ENCODE data around the gene TMEM163. TPM values are rescaled to one million over a fixed set of nuclear protein-coding genes. Genes with fewer than 3 reads are reported as not detected.
A peak's percentile ranks its signal among the peaks of the same experiment; 100 is the strongest.

TMEM163 gene
- total and polyA plus RNA-seq, 2 donors (not counting 3 experiments of a cell fraction or from before 2014, with no cell fraction given) = 1.0 to 2.8 TPM

DNA sequence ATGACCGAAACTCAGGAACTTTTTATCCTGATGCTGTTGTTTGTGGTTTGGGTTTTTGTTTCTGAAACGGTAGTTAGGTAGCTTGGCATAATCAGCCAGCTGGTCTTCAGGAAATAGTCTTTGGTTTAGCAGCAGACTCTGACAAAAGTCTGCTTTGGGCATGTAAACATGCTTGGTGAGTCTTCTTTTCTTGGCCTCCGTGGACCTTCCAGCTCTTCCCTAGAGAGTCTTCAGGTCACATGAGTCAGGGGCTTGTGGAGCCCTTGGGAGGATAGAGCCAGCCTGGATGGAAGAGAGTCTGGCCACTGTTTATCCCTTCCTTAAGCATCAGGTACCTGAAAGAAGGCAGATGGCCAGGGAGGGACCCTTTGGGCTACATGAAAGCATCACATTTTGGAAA is 310.4 kb downstream of the TMEM163 start:
- Histone ChIP-seq H3K9me3 (replicated peaks; ENCODE audit: control insufficient read depth, insufficient read depth, low read length) (no peaks in the 10 kb centered on the region), H4K20me1 (replicated peaks; ENCODE audit: control insufficient read depth, extremely low read depth, insufficient read depth, low read length) (no peaks in the 10 kb centered on the region), H2AFZ (ENCODE audit: low read depth, low read length) (no peak overlapping the region), H3K4me1 (ENCODE audit: control insufficient read depth, extremely low read depth, insufficient read depth, low read length) (peaks cover 54% of the 10 kb centered on the region), H3K9ac (replicated peaks; ENCODE audit: extremely low read depth, insufficient read depth, low read length) (peak overlapping the region; percentile 20), H3K27ac (ENCODE audit: insufficient read depth, low read depth, low read length) (peak overlapping the region; percentile 53), H3K79me2 (ENCODE audit: control insufficient read depth, insufficient read depth, low read length) (no peaks in the 10 kb centered on the region), H3K4me2 (ENCODE audit: insufficient read depth, low read length) (peak overlapping the region; percentile 1), H3K9me1 (replicated peaks; ENCODE audit: control insufficient read depth, extremely low read depth, insufficient read depth, low read length) (no peaks in the 10 kb centered on the region), H3K27me3 (ENCODE audit: control insufficient read depth in 2 of 2, insufficient read depth in 2 of 2, low read length in 2 of 2) (no peaks in the 10 kb centered on the region), H3K4me3 (replicated peaks in 1 of 3; ENCODE audit: insufficient read depth in 1 of 3, low read depth in 1 of 3, low read length in 3 of 3) (no peak overlapping the region), H3K36me3 (ENCODE audit: control insufficient read depth in 2 of 2, extremely low read depth in 1 of 2, insufficient read depth in 2 of 2, low read length in 2 of 2) (peaks cover 0 to 1% of the 10 kb centered on the region in 2 experiments)
- ChIA-PET CTCF (interaction anchor here (1.0 to 6.7 kb wide), 7 partner anchors 9 to 524 kb away, joined by 3 to 204 read pairs (median 60); no protein-coding TSS in a partner anchor), POLR2A (no interaction called here)
- BruUV-seq (replicated peaks) = no TSS peak
- intact Hi-C loops (cut with micrococcal nuclease) (loop anchor here (1.0 to 10.0 kb wide), 3 partner anchors 10 to 276 kb away; no protein-coding TSS in a partner anchor), dilution Hi-C loops (cut with MboI; ENCODE audit: extremely low pct_ligation_motif_present, low sequenced_read_pairs) (no loop called here)
- no peak for DNase-seq (ENCODE audit: low read depth, low spot score)
- TF ChIP-seq MYC (IDR thresholded peaks at IDR 0.05; ENCODE audit: low read depth, low read length) = no peak
- TF ChIP-seq JUN (IDR thresholded peaks at IDR 0.05; ENCODE audit: borderline replicate concordance, insufficient read depth, insufficient read length, low read depth) = no peak
- TF ChIP-seq POLR2A (IDR thresholded peaks at IDR 0.05; ENCODE audit: low read depth, low read length) = no peak
- no peak for TF ChIP-seq GATA2 (IDR thresholded peaks at IDR 0.05; ENCODE audit: insufficient read depth, insufficient read length, low read depth, low read length)
- TF ChIP-seq EZH2 (IDR thresholded peaks at IDR 0.05; ENCODE audit: borderline replicate concordance, low read depth, low read length, severe bottlenecking) = no peak
- TF ChIP-seq POLR2AphosphoS5 (IDR thresholded peaks at IDR 0.05; ENCODE audit: insufficient read depth, low read depth, low read length) = no peak
- TF ChIP-seq, protein P1, sequence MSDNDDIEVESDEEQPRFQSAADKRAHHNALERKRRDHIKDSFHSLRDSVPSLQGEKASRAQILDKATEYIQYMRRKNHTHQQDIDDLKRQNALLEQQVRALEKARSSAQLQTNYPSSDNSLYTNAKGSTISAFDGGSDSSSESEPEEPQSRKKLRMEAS (IDR thresholded peaks at IDR 0.05; ENCODE audit: insufficient read depth, insufficient read length) = no peak
- TF ChIP-seq CTCF (IDR thresholded peaks at IDR 0.05; ENCODE audit: extremely low read depth in 1 of 2, insufficient read depth in 1 of 2, low read depth in 1 of 2, low read length in 2 of 2) = no peak
- no peak for TF ChIP-seq FOS (IDR thresholded peaks at IDR 0.05; ENCODE audit: borderline replicate concordance, insufficient read depth, low read length)
- peak; percentile 55 for FAIRE-seq
